ENCODE data around the gene C1orf232.

C1orf232 gene

GRCh38 chr1:26180010-26180506, 11.3 kb upstream of the C1orf232 start:
- Histone ChIP-seq H3K4me1 (no peaks in the 10 kb centered on the region), H3K9me3 (no peaks in the 10 kb centered on the region), H3K27me3 (no peaks in the 10 kb centered on the region), H3K27ac (no peak overlapping the region), H3K36me3 (peaks cover 0 to 44% (median 0%) of the 10 kb centered on the region in 3 donors), H3K4me3 (no peak overlapping the region)
- intact Hi-C loops (cut with DNase I; ENCODE audit: low total_unique reads): no loop called here
- no peak for TF ChIP-seq CTCF (IDR thresholded peaks at IDR 0.05)
- no peak for DNase-seq

- intact Hi-C loops (cut with DNase I; ENCODE audit: low total_unique reads): no loop called here
- DNase-seq: no peak
- H3K4me1 ChIP-seq: no peaks in the 10 kb centered on the region
- H3K9me3 ChIP-seq: no peaks in the 10 kb centered on the region
- peaks cover 0 to 17% (median 0%) of the 10 kb centered on the region in 3 donors for H3K36me3 ChIP-seq
- no peak within 1 kb of the TSS for H3K27ac ChIP-seq
- H3K4me3 ChIP-seq: no peak within 1 kb of the TSS
- no peaks in the 10 kb centered on the region for H3K27me3 ChIP-seq
- TF ChIP-seq CTCF (IDR thresholded peaks at IDR 0.05): no peak
These were observed 8.5 kb upstream of the C1orf232 start, which contains the start of gene CNKSR1 for GRCh38 chr1:26177182-26177684. CNKSR1 (plus strand) TSS chr1:26177491; CDS start chr1:26177548, 57 bp downstream.

- H3K27ac ChIP-seq: no peak overlapping the region
- intact Hi-C loops (cut with DNase I; ENCODE audit: low total_unique reads): no loop called here
- H3K9me3 ChIP-seq: no peaks in the 10 kb centered on the region
- H3K27me3 ChIP-seq: no peaks in the 10 kb centered on the region
- peaks cover 0 to 12% (median 10%) of the 10 kb centered on the region in 4 donors for H3K4me1 ChIP-seq
- DNase-seq: no peak
- TF ChIP-seq CTCF (IDR thresholded peaks at IDR 0.05): no peak
- H3K4me3 ChIP-seq: no peak overlapping the region
- H3K36me3 ChIP-seq: peaks cover 0 to 5% (median 0%) of the 10 kb centered on the region in 3 donors
These were observed 6.6 kb upstream of the C1orf232 start for GRCh38 chr1:26175346-26175745.

GRCh38 chr1:26171084-26172072, 2.6 kb upstream of the C1orf232 start, which contains the start of gene ZNF593OS:
ZNF593OS (minus strand) TSS chr1:26171832; CDS start chr1:26171661, 171 bp downstream.
- no peak for DNase-seq
- no peaks in the 10 kb centered on the region for H3K9me3 ChIP-seq
- peaks cover 0 to 4% (median 0%) of the 10 kb centered on the region in 3 donors for H3K36me3 ChIP-seq
- no peak within 1 kb of the TSS for H3K27ac ChIP-seq
- TF ChIP-seq CTCF (IDR thresholded peaks at IDR 0.05): no peak
- intact Hi-C loops (cut with DNase I; ENCODE audit: low total_unique reads): loop anchor here (5.0 kb wide), 1 partner anchor 56 kb away; no protein-coding TSS in a partner anchor
- no peaks in the 10 kb centered on the region for H3K27me3 ChIP-seq
- peak within 1 kb of the TSS; percentile 80 for H3K4me3 ChIP-seq
- peaks cover 0 to 21% (median 14%) of the 10 kb centered on the region in 4 donors for H3K4me1 ChIP-seq

- peak overlapping the region; percentile 80 for H3K4me3 ChIP-seq
- no peak for TF ChIP-seq CTCF (IDR thresholded peaks at IDR 0.05)
- DNase-seq: no peak
- intact Hi-C loops (cut with DNase I; ENCODE audit: low total_unique reads): loop anchor here (5.0 kb wide), 1 partner anchor 57 kb away; no protein-coding TSS in a partner anchor
- peaks cover 0 to 4% (median 0%) of the 10 kb centered on the region in 3 donors for H3K36me3 ChIP-seq
- H3K27me3 ChIP-seq: no peaks in the 10 kb centered on the region
- peak overlapping the region; percentile 64 to 79 for H3K27ac ChIP-seq
- H3K4me1 ChIP-seq: peaks cover 0 to 21% (median 14%) of the 10 kb centered on the region in 4 donors
- no peaks in the 10 kb centered on the region for H3K9me3 ChIP-seq
These were observed 1.7 kb upstream of the C1orf232 start for GRCh38 chr1:26170472-26170821.
